HG02938 (cell line): ENCODE measurements around the gene P4HA2.

Experiments
- ATAC-seq: cut with Tn5 transposase; IDR thresholded peaks from one replicate; pipeline ENCODE4 v1.9.1; 2021; ENCODE audit warnings: mild to moderate bottlenecking, moderate library complexity; ENCODE audit not compliant: unreplicated experiment

The P4HA2 gene

DNA sequence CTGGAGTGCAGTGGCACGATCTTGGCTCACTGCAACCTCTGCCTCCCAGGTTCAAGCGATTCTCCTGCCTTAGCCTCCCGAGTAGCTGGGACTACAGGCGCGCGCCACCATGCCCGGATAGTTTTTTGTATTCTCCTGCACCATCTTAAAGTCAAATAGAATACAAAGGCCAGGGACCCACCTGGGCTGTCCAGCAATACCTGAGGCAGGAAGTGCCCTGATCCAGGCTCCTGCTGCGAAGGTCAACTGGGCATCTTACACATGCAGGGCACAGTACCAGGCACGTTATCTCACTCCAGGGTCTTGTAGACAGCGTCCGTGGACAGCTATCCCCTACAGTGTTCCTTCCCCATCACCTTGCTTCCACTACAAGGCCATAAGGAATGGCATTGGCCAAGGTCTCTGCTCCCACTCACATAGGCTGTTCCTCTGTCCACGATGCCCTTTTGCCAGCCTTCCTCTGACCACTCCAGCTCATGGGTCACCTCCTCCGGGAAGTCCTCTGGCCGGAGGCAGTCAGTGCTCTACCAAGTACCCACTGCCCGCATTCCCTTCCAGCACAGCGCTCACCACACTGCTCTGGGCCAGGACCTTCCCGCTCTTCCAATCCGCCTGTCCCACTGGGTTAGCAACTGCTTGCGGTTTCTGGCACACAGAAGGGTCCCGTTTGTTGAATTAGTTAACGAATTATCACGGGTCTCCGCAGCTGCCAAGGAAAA lies 978 bp downstream of the P4HA2 start:
- no peak for ATAC-seq

DNA sequence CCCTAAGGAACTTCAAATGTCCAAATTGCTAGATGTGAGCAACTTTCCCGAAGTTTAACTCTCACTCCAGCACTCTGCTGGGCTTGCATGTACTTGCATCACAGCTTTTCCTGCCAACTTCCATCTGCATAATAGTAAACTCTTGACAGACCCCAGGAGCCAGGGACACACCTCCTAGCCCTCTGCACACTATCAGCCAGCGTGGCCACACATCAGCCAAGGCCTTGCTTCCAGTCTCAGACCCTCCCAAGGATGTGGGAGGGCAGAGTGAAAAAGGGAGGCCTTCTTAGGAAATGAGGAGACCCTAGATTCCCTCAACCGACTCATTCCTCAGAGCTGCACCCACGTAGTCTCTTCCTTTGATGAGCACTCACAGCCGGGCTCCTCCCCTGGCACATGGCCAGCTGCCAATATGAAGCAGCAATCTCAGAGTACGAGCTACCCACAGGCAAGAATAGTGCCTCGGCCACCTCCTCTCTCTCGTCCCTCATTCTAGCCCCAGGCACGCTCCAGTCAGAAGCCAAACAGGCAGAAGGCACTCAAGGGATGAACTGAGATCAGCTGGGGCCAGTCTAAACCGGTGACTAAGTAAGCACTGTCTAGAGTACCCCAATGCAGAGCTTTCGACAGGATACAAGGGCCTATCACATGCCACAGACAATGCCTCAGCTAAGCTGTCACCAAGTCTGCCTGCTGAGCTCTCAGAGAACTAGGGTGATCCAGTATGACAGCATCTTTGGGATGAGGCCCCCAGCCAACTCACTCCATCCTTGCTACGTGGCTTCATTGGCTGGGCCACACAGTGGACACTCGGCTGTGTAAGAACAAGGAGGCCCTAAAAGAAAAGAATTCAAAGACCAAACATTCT lies 2.3 kb downstream of the P4HA2 start:
- no peak for ATAC-seq

DNA sequence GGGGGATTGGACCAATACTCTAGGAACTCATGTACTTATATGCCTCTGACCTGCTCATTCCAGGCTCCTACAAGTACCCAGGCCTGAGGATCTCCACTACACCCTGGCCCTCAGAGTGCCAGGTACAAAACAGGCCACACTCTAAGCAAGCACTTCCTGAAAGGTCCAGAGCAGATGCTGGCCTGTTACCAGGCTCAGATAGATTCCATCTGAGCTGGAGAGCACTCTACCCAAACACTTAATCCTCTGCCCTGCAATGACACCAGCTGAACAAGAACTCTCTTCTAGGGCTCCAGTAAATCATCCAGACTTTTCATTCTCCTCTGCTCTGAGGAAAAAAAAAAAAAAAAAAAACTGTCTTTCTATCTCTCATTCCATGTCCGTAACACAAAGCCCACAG lies 2.9 kb downstream of the P4HA2 start:
- no peak for ATAC-seq

DNA sequence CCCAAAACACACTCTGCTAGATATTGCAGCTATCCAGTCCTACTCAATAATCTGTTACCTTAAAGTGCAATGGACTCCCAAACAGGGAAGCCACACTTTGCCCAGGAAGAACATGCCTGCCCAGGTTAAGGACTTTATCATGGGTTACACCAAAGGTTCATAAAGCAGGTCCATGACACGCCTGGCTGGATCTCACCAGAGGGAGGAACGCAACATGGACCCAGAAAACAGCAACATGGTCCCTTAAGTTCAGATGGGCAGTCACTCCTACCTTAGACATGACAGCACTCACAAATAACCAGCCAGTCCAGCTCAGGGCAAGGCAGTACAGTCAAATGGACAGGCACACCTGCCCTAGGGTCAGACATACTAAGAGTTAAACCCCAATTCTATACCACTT lies 3.8 kb downstream of the P4HA2 start:
- ATAC-seq = no peak

DNA sequence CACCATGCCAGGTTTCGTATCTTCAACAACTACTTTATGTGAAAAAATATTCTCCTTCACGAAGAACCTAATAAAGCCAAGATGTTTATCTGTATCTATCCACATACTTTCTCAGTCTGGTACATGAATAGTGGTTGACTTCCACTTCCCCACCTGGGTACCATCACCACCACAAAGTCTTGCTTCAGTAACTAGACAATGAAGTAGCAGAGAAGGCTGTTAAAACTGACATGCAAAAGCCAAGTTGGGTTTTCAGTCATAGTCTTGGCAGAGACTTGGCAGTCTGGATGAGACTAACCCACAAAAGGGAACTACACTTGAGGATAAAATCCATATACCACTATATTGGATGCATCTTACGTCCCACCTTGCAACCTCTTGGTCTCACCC lies 5.0 kb downstream of the P4HA2 start:
- peak; percentile 85 for ATAC-seq

DNA sequence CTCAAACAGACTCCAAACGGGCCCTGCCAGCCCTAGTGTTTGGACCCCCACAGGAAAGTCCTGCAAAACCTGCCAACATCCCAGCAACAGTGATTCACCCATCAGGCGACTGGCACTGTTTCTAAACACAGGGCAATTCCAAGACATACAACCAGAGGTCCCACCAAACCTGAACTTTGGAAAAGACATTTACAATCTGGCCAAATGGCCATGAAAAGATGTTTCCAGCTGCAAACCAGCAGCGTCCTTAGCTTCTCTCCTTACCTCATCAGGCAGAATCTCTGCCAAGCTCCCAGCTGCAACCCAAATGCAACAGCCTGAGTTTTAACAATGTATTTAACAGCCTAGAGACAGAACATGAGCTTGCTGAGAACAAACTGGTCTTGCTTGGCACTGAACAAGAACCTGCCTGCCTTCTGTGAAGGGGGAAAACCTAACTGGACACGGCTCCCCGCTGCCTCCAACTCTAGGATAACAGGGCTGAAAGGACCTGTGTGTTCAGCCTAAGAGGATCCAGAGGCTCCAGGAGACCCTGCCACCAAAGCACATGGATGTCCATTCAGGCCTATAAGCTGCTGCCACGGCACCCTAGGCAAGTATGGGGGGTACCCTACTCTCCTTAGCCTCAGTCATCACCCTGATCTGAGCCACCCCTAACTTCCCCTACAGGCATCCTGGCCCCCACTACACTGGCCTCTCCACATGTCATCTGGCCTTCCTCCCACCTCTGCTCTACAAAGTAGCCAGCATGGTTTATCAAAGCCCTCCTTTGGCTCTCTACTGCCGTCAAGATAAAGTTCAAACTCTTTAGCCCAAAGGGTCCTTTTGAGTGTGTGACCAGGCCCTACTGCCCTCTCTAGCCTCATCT lies 5.6 kb downstream of the P4HA2 start:
- ATAC-seq = peak; percentile 6

DNA sequence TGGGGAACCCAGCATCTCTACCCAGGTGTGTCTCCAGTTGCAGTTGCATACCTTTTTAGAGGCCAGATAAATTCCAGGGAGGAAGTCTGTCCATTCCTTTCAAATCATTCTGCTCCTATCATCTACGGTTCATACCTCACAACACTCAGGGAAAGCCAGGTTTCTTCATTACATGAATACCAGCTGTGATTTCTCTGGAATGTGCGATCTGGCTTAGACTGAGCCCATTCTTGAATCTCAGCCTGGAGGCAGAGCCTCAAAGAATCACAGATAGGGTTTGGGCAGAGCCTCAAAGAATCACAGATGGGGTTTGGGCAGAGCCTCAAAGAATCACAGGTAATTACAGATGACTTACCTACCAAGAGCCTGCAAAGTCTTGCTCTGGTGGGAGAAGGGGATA lies 7.2 kb downstream of the P4HA2 start:
- ATAC-seq = no peak

DNA sequence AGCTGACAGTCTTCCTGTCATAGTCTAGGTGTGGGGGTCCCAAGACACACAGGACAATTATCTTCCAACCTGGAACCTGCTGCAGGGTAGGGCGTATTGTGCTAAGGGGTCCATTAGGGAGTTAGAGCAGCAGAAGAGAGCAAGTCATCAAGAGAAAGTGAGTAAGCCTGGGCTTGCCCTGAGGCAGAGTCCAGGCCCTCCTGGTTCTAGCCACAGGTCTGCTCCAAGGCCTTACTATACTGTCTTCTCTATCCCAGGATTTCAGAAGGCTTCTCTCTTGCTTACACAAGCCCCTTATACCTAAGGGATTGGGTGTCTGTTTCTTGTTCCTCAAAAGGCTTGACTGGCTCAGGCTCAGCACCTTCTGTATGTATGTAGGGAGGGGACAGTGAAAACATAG lies 7.7 kb downstream of the P4HA2 start:
- ATAC-seq = no peak

DNA sequence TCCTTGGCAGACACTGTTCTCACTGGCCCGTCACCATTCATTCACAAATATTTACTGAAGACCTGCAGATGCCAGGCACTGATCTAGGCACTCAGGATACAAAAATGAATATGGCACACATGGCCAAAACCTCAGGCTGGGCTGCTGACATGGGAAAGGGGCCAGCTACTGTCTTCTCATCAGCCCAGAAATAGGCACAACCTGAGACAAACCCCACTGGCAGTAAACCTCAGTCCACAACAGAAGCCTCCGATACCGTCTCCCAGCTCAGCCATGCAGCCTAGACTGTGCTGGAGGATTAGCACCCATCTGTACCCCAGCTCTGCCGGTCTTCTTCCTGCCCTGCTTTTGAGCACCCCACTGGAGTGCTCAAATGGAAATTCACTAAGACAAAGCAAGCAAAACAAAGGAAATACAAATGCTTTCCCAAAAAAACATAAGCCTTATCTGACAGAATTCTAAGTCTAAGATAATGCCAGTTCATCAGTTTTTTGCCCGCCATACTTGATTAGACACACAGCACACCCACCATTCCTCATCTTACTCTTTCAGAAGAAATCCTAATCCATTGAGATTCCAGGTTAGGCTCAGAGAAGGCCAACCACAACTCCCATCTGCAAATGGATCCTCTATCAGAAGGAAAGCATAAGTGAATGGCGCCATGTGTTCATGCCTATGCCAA lies 8.2 kb downstream of the P4HA2 start:
- ATAC-seq = no peak

DNA sequence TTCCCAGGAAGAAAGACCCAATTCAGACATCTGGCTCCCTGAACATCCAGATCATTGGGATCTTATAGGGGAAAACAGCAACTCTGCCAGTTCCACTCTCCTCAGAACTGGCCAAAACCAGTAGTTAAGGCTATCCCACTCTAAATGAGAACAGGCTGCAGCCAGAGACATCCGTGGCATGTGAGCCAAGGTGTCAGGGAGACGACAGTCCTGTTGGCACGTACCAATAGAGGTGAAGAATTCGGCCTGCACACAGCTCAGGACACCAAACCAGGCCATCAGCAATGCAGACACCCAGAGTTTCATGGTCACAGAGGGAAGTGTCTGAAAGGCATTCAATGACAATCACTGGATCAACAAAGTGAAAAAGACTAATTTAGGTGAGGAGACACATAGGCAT lies 9.3 kb downstream of the P4HA2 start:
- ATAC-seq = no peak

DNA sequence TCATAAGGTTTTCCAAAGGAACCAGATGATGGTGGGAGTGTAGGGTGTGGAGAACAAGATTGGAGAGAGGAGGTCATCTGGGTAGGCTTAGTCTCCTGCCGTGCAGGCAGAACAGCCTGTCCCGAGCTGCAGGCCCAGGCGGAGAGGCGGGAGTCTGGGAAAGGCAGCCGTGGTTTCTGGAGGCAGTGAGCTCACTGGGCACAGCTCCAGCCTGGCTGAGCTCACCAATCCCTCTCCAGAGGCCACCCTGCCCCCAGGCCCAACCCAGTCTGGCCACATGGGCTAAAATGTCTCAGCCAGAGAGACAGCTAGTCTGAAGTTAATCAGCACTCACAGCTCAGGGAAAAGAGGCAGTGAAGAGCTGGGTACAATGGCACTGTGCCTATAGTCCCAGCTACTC lies 12.3 kb downstream of the P4HA2 start:
- no peak for ATAC-seq

DNA sequence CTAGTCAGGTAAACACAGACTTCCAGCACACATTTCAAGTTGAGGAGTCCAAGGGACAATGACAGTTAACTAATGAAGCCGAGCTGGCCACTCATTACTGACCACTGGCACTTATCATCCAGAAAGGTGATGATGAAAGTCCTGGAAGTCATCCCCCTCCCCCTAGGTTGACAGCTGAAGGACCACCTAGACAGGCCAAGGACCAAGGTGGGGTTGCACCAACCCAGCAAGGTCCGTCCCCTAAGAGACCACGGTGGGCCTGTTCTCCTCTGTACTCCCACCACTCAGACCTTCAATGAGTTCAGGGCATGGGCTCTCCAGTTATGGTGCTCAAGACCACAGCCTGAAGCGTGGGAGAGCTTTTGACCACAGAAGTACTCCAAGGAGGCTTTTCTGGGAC lies 13.2 kb downstream of the P4HA2 start:
- no peak for ATAC-seq

DNA sequence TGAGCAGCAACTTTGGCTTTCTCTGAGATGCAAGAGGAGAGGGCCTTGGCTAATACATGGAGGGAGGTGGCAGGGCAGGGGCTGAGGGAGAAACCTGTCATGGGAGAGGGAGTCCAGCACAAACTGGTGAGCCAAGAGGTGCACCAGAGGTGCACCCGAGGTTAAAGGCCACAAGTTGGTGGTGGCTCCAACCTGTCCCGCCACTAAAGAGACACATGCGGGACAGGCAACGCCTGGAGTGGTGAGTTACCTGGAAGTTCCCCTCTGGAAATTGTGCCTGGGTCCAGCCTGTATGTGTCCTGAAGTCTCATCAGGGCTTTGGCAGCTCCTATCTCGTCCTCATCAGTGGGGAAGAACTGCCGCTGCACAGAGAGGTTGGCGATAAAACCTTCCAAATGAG lies 14.0 kb downstream of the P4HA2 start:
- no peak for ATAC-seq

DNA sequence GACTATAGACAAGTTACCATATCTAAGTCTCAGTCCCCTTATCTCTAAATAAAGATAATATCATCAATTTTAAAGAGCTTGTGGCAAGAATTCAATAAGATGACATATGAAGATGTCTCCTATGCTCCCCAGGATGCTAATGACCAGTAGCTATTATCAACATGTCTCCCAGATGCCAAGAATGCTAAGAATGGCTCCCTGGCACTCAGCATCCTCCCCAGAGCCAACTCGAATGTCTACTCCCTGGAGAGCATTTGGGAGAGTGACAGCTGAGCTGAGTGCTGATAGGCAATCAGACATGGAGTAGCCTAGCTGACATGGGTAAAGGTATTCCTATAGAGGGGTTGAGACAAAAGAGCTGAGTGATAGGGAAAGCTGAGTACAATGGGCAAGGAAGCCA lies 15.9 kb downstream of the P4HA2 start:
- ATAC-seq = no peak

DNA sequence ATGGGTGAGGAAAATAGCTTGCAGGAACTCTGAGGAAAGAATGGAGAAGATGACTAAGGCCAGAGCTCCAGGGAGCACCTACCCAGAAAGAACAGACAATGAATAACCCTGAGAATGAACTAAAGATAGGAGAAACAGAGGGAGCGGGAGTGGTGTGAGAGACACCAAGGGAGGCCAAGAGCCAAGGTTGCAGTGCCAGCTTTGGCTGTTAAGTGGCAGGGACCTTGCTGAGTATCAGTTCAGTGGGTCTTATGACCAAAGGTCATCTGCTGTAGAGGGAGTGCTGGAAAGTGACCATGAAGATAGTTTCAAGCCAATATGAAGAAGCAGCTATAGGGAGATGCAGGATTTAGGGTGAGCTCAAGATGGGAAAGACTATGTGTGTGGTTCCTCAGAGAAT lies 16.7 kb downstream of the P4HA2 start:
- ATAC-seq = no peak

DNA sequence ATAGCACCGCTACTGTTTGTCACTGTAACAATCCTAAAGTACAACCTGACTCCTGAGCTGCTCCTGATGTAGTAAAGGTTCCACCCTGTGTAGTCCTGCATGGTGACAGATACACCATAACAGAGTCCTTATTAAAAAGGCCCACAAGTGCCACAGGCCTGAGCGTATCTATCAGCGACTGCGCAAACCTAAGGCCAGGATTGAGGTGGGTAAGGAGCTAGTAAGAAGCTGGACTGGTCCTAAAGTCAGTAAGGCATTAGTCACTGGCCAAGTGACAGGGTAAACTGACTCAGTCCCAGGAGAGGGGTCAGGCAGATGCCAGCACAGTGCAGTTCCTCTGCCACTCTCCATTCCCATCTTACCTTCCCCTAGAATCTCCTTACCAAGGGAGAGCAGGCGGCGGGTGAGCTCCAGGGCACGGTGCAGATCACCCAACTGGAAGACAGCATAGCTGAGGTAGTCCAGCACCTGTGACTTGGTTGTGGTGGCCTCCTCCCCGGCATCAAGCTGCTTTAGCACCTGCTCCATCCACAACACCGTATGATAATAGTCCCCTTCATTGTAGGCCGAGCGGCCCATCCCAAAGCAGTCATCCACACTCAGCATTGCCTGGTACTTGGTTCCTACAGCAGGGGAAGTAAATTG lies 17.6 kb downstream of the P4HA2 start:
- no peak for ATAC-seq

DNA sequence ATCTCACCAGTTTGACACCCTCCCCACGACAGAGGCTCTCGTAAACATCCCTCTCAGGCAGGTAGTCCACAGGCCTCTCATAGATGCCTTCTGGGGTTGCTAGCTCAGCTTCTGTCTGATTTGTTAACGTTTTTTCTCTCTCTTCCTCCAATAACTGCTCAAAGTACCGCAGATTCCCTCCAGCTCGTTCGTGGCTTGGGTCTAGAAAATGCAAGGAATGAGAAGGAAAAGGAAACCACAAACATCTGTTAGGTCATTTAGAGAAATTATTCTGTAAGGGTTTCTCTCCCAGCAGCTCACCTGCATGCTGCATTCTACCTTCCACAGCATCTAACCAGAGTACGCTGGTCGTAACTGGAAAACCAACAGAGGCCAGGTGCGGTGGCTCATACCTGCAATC lies 18.5 kb downstream of the P4HA2 start:
- no peak for ATAC-seq

DNA sequence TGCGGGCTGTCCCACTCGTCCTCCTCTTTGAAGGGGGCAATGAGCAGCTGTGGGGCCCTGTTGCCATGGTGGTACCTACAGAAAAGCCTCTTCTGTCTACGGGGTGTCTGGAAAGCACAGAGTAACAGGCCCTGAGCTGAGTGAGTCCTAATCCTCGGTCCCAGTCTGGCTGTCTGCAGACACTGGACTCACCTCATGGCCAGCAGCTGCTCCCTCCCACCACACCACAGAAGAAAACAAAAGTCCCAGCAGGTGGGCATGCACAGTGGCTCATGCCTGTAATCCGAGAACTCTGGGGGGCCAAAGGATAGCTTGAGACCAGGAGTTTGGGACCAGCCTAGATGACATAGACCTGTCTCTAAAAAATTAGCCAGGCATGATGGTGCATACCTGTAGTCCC lies 19.9 kb downstream of the P4HA2 start:
- no peak for ATAC-seq

DNA sequence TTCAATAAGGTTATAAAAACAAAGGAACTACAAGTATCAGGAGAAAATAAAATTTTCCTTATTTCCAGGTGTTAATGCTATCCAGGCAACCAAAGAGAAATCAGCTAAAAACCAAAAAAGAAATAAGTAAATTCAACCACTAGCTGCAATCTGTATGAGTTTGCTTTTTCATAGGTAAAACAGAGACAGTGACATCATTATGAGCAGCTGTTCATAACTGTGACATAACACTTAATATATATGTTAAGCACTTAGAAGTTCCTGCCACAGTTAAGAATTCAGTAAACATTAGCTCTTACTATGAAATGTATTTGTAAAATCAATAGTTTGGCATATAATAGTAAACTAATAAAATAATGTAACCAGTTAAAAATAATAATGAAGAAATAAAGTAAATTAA lies 20.9 kb downstream of the P4HA2 start:
- no peak for ATAC-seq

DNA sequence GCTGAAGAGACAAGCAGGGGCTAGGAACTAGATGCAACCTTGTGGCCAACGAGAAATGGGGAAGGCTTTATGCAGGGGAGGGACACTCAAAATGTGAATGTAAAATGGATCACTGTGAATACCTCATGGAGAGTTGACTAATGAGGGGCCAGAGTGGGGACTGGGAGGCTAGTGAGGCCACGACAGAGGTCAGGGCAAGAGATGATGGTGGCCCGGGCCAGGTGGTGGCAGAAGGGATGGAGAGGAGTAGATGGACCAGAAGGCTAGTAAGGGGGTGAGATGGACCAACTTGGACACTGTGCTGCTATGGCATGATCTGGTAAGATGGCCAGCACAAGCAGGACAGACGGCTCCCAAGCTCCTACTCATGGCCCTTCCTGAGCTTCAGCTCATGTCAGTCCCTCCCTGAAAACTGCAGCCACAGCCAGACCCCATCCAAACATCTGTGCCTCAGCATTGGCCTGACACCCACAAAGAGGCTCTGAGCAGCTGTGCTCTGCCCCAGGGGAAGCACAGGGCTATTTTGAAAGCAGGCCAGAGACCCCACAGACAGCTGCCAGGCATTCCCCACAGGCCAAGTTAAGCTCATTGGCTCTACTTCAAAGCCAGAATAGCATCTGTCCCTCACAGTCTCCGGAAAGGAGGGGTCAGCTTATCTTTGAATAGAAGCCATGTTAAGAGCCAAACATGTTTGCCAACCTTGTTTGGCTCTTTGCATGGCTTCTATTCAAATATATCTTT lies 22.1 kb downstream of the P4HA2 start:
- no peak for ATAC-seq
